GM19025 (cell line): ENCODE data around the gene SNX17.

ENCODE experiments used
- ATAC-seq: cut with Tn5 transposase; IDR thresholded peaks from one replicate; pipeline ENCODE4 v1.9.1; 2021; ENCODE audit warnings: mild to moderate bottlenecking, low read depth, moderate library complexity; ENCODE audit not compliant: unreplicated experiment

The SNX17 gene

DNA sequence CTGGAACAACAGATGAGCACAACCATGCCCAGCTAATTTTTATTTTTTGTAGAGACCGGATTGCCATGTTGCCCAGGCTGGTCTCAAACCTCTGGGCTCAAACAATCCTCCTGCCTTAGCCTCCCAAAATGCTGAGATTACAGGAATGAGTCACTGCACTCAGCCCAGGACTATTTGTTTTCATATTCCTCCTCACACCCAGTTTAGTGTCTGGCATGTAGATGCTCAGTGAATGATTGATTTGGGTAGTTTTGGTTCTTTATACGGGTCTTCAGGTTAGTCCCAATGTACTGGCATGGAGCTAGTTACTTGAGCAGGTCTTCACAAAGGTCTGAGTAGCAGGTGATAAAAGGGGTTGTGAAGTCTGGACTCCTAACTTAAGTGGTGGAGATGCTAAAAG, 6.5 kb upstream of the SNX17 start:
- no peak for ATAC-seq

DNA sequence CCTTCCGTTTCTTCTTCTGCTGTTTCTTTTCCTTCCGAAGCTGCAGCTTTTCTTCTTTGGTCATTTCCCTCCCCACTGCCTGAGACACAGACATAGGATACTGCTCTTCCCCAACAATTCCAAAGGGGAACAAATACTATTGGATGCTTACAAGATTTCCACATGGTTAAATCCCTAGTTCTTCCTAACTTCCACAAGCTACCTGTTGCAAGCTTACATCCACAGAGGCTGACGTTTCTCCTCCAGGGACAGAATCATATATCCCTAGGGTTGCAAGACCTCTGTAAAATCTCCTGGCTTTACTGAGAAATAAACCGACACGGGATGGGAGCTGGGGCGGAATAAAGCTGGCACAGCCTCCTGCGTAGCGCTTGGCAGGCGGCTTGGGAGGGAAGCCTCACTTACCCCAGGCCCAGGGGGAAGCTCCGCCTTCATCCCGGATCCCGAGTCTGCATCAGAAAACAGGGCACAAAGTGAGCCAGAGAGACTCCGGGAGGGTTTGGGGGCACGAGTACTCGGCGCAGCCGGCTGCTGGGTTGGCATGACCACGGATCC, 868 bp upstream of the SNX17 start:
- peak; percentile 12 for ATAC-seq

GRCh38 chr2:27370816-27371620, 602 bp downstream of the SNX17 start:
- ATAC-seq, result peak; percentile 16

DNA sequence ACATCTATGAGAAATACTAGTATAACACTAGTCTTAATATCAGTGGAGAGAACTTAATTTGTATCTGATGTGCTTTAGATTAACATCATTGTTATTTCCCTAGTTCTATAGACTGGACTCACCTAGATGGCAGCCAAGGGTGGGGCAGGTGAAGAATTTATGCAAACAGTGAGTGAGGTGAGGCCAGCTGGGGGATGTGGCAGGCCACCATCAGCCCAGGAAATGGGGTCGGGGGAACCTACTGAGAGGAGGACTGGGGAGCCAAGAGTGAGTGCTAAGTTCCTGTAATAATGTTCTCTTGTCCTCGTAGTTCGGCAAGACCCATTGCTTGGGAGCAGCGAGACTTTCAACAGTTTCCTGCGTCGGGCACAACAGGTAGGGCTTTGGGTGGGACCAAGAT, 2.5 kb downstream of the SNX17 start:
- no peak for ATAC-seq

GRCh38 chr2:27373567-27373966, 3.2 kb downstream of the SNX17 start:
- ATAC-seq, result no peak

DNA sequence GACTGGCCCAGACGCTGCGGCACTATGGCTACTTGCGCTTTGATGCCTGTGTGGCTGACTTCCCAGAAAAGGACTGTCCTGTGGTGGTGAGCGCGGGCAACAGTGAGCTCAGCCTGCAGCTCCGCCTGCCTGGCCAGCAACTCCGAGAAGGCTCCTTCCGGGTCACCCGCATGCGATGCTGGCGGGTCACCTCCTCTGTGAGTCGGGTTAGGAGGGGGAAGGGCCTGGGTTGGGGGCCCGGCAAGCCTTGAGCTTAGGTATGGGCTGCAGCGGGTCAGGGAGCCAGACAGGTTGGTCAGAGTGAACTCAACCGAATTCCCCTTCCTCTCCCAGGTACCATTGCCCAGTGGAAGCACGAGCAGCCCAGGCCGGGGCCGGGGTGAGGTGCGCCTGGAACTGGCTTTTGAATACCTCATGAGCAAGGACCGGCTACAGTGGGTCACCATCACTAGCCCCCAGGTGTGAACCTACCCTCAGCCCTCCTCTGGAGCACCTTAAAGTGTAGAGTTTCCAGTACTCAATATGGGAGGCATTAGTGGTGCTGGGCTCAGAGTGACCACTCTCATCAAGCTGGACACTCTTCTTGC, 5.2 kb downstream of the SNX17 start:
- no peak for ATAC-seq

- ATAC-seq, result no peak
These were observed 5.9 kb downstream of the SNX17 start for GRCh38 chr2:27376151-27376865.

GRCh38 chr2:27376866-27377617, 6.6 kb downstream of the SNX17 start:
- ATAC-seq, result no peak

DNA sequence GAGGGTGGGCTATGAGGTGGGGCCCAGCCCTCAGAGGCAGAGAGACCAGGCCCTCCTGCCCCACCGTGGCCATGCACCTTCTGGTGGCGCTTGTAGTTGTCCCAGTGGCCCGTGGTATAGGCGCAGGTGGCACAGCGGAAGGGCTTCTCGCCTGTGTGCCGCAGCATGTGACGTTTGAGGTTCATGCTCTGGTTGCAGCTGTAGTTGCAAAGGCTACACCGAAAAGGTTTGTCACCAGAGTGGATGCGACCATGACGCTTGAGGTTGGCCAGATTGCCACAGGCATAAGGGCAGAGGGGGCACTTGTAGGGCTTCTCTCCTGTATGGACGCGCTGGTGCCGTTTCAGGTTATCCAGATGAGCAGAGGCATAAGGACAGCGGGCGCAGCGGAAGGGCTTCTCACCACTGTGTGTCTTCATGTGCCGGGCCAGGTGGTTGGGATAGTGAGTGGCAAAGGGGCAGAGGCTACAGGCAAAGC, 7.2 kb downstream of the SNX17 start:
- no peak for ATAC-seq

- no peak for ATAC-seq
These were observed 7.8 kb downstream of the SNX17 start for GRCh38 chr2:27378096-27378808.

- no peak for ATAC-seq
These were observed 8.4 kb downstream of the SNX17 start for GRCh38 chr2:27378809-27379290.

- ATAC-seq, result no peak
These were observed 9.0 kb downstream of the SNX17 start for GRCh38 chr2:27379383-27379835.

DNA sequence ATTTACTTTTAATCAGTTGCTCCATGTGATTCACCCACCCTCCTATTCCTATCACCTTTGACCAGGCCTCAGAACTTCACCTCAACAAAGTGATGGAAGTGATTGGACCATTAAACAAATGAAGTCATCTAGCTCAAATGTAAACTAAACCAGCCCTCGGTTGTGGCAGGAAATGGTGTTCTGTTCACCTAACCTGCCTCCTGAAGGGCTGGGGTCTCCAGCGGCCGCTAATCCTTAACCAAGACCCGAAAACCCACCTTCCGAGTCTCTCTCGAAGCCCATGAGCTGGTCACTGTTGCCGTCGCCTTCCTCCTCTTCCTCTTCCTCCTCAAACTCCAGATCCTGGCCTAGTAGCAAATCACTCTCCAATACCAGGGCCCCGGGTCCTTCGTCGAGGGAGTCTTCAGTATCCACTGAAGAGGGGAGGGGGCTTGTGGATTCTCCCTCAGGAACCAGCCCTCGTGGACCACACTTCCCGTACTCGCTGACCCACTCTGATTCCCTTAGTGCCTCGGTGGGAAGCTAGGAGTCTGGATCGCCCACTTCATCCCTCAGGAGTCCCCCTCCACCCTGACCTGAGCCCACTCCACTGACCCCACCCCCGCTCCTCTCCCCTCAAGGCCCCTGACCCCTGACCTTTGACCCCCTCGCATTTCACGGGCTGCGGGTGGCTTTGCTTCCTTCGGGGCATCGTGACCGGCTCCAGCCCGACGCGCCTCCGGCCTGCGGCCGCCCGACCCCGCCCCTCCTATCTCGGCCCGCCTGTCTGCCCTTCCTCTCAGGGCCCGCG, 9.6 kb downstream of the SNX17 start:
- peak; percentile 38 for ATAC-seq

DNA sequence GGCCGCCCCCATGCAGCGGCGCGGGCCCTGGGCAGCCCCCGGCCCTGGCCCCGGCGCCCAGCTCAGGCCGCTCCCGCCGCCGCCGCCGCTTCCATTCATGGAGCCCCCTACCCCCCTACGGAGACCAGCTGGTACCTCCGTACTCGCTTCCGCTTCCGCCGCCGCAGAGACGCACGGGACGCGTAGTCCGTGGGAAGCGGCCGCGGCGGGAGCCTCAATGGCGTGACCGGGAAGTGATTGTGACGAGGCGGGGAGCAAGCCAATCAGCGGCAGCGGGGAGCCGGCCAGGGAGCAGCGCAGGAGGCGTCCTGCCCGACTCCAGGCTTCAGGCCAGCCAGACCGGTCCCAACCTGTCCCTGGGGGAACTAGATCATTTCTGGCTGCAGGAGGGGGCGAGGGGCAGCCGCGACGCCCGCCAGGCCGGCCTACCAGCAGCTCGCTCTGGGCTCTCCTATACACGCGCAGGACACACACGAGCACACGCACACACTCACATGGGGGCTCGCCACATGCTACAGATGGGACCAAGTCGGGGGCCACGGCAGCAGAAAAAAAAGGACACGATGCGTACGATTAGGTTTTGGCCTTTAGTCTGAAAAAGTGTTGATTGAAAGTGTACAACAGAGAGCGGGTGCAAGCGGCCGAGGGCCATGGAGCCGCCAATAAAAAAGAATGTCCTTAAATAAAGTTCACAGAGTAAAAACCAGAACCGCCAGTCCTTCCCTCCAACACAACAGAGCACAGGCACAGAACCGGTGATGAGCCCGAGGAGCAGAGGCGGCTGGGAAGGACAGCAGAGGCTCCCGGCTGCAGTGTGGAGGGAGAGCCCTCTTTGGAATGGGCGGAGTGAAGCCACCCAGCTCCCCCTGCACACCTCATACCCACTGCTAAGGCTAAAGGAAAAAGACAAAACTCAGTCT, 10.5 kb downstream of the SNX17 start, which contains the start of gene ZNF513:
Gene ZNF513, minus strand, starts transcription at position 109 of the 920 bp plus-strand sequence. CDS start 208 bp downstream, outside the sequence.
- ATAC-seq, result peak; percentile 87

DNA sequence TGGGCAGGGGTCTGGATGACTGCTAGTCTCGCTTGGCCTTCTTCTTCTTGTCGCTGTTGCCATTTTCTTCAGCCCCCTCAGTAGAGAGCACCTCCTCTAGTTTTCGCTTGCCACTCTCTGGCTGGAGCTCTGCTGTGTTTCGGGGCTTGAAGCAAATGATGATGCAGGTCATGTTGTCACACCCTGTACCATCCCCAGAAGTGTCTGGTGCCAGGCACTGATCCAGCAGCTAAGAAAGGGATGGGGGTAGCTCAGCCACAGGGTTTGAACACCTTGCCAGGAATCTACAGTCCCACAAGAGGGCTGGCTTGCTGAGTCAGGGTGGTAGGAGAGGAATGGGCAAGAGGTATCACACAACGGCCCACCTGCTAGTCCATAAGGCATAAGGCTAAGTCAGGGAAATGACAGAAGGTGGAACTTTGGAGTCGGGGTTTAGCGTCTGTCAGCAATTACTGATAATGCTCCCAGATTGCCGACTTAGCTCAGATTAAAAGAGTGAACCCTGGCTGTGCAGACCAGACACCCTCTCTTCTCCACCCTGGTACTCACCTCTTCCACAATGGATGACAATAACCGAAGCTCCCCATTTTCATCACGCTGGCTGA, 11.3 kb downstream of the SNX17 start:
- ATAC-seq, result no peak

DNA sequence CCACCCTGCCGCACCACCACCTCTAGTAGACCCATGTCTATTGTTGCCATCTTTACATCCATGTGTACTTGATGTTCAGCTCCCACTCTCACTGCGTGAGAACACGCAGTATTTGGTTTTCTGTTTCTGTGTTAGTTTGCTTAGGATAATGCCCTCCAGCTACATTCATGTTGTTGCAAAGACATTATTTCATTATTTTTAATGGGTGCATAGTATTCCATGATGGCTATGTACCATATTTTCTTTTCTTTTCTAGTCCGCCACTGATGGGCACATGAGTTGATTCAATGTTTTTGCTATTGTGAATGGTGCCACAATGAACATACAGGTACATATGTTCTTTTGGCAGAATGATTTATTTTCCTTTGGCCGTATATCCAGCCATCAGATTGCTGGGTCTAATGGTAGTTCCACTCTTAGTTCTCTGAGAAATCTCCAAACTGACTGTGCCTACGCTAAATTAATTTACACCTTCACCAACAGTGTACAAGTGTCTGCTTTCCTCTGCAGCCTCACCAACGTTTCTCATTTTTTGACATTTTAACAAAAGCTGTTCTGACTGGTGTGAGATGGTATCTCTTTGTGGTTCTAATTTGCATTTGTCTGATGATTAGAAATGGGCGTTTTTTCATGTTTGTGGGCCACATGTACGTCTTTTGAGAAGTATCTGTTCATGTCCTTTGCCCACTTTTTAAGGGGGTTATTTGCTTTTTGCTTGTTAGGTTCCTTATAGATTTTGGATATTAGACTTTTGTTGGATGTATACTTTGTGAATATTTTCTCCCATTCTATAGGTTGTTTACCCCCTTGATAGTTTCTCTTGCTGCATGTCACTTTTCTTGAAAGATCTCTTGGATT, 20.6 kb downstream of the SNX17 start:
- ATAC-seq, result no peak
